BLaER1 (cell line): ENCODE data around the gene ATG9A.

ENCODE experiments used
- H3K27ac ChIP-seq: shearing (Covaris generic); formaldehyde crosslinking; 2 replicates; pipeline ENCODE4 v1.8.1; 2022
- H3K27me3 ChIP-seq: shearing (Covaris generic); formaldehyde crosslinking; 2 replicates; pipeline ENCODE4 v1.8.1; 2022
- H3K36me3 ChIP-seq: shearing (Covaris generic); formaldehyde crosslinking; 2 replicates; pipeline ENCODE4 v1.8.1; 2022
- H3K4me1 ChIP-seq: shearing (Covaris generic); formaldehyde crosslinking; 2 replicates; pipeline ENCODE4 v1.8.1; 2022
- H3K4me2 ChIP-seq: shearing (Covaris generic); formaldehyde crosslinking; 2 replicates; pipeline ENCODE4 v1.8.1; 2022
- H3K4me3 ChIP-seq: shearing (Covaris generic); formaldehyde crosslinking; 2 replicates; pipeline ENCODE4 v1.8.1; 2022
- H3K9ac ChIP-seq: shearing (Covaris generic); formaldehyde crosslinking; 2 replicates; pipeline ENCODE4 v1.8.1; 2022
- H3K9me3 ChIP-seq: shearing (Covaris generic); formaldehyde crosslinking; 2 replicates; pipeline ENCODE4 v1.8.1; 2022
- H4K20me1 ChIP-seq: shearing (Covaris generic); formaldehyde crosslinking; 2 replicates; pipeline ENCODE4 v1.8.1; 2022
- Cebpa-rat ChIP-seq: shearing (Covaris generic); IDR thresholded peaks from 2 replicates; pipeline ENCODE4 v1.8.1; 2022

Gene ATG9A

DNA sequence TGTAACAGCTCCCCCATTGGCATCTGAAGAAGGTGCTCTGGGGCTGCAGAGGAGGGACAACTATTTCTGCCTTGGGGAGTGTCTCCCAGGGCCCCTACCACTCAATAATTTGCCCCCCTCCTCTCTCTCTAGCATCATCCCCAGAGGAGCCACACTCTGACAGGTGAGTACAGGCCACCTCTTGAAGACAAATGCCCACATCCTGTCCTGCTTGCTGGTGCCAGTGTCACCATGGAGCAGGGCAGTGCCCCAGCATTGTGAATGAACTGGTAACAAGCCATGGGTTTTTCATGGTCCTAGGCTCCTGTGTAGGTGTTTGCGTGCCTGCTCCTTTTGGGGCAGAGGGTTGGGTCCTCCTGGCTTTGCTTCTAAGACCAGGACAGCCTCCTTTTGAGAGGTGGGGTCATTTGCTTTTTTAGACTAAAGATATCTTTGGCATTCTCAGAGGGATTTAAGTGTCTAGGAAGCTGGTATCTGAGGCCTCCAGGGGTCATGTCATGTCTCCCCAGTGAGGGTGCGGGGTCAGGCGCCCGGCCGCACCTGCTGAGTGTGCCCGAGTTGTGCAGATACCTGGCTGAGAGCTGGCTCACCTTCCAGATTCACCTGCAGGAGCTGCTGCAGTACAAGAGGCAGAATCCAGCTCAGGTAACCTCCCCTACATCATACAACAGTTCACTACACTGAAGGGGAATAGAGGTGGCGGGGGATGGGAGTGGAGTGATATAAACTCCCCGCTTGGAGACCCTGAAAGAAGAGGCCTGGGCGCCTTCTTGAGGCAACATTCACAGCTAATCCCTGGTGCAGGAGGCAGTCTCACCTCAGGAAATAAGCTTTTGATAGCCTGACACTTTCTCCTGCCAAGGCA, 49.6 kb downstream of the ATG9A start:
- Histone ChIP-seq H4K20me1 (peaks cover 45% of the 10 kb centered on the region), H3K4me3 (peak overlapping the region; percentile 89; the same call in 1 of the 2 replicates), H3K9me3 (no peaks in the 10 kb centered on the region), H3K27ac (no peak overlapping the region), H3K4me2 (peak overlapping the region; percentile 91), H3K4me1 (peaks cover 57% of the 10 kb centered on the region), H3K36me3 (peaks cover 63% of the 10 kb centered on the region), H3K9ac (peak overlapping the region; percentile 89; the same call in 1 of the 2 replicates), H3K27me3 (no peaks in the 10 kb centered on the region)
- TF ChIP-seq Cebpa-rat, result no peak

DNA sequence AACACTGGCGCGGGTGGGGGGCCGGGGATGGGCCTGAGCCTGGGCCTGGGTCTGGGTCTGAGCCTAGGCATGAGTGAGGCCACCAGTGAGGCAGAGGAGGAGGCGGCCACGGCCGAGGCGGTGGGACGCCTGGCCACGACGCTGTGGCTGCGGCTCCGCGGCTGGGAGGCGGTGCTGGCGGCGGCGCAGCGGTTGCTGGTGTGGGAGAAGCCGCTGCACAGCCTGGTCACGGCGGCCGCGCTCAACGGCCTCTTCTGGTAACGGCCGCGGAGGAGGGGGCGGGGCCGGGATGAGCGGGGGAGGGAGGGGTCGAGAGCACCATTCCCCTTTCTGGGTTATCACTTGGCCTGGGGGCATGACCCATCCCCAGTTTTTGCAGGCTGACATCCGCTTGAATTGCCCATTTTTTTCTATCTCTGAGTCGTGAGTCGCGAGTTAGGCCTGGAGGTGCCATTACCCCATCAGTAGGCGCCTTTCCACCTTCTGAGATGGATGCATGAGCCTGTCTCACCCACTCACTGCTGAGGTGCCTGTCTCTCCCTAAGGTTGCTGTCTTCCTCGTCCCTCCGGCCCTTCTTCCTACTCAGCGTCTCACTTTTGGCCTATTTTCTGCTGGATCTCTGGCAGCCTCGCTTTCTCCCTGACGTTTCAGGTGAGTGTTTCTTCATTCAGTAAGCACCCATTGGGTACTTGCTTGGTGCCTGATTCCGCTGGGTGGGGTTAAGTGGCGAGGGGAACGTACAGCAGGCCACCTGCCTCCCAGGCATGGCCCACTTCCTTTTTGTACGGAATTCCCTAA, 50.9 kb downstream of the ATG9A start:
- Histone ChIP-seq H3K36me3 (peaks cover 63% of the 10 kb centered on the region), H3K9me3 (no peaks in the 10 kb centered on the region), H3K4me2 (peak overlapping the region; percentile 91), H4K20me1 (peaks cover 47% of the 10 kb centered on the region), H3K4me1 (peaks cover 62% of the 10 kb centered on the region), H3K27me3 (no peaks in the 10 kb centered on the region), H3K27ac (peak overlapping the region; percentile 86), H3K4me3 (peak overlapping the region; percentile 89), H3K9ac (peak overlapping the region; percentile 89)
- no peak for TF ChIP-seq Cebpa-rat

DNA sequence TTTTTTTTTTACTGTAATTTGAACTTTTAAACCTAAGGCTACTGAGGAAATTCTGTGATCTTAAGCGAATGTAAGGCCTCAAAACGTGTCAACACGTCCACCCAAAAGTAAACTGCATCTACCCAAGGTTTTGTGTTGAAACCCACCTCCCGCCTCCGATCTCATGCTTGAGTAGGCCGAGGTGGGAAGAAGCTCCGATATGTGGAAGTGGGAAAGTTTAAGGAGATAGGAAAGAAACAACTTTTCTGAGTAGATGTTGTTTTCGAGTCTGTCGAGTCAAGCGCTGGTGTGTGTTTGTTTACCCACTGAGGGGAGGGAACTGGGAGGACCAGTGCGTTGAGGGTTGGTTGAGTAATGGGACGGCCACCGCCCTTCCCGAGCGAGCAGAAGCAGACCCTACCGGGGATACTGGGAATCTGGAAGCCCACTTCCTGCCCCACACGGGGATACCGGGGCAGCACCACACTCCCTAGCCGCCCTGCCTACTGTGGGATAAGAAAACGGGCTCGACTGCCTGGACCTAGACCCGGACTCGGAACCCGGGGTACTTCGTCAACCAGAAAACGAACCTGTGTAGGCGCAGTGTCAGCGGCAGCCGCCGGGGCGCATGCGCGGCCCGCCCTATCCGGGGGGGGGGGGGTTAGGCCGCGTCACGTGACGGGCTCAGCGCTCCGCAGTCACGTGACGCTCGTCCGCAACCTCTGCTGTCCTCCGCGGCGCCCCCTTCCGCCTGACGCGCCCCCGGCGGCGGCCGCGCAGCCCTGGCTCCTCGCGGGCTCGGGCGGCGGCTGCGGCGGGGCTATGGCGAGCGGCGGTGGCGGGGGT, 51.7 kb downstream of the ATG9A start, which contains the start of gene RETREG2:
Gene RETREG2, plus strand, starts transcription at position 724 of the 825 bp plus-strand sequence. Its CDS starts 78 bp downstream, at position 802.
- H3K36me3 ChIP-seq, result peaks cover 63% of the 10 kb centered on the region
- peaks cover 58% of the 10 kb centered on the region for H3K4me1 ChIP-seq
- no peak for TF ChIP-seq Cebpa-rat

DNA sequence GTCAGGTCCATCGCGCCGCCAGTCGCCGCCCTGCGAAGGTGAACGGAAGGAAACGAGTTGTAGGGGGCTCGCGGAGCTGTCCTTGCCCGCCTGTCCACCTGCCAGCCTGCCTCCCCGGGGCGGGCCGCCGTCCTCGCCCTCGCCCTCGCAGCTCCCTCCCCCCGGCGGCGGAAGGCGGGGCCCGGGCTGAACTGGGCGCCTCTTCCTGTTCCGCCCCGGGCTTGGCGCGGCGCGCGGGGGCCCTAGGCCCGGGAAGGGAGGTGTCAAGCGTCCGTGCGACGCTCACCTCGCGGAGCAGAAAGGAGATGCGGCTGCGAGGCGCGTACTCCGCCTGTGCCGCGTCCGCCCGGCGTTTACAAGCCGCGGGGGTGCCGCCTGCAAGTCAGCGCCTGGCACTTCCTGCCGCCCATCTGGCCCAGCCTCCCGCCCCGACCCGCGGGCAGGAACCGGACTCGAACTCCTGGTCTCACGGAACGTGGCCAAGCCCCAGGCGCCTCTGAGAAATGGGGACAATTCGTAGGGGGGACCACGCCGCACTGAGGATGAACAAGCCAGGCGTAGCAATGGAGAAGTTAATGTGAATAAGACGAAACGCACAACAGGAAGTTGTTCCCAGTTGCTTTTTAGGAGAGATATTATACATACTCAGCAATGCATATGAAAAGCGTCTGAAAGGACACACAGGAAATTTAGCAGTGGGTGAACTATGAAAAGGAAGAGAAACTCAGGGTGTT, 52.5 kb downstream of the ATG9A start, which contains the start of gene CNPPD1:
Gene CNPPD1, minus strand, starts transcription at position 108 of the 734 bp plus-strand sequence. Its CDS starts 97 bp downstream, at position 11.
- H3K4me1 ChIP-seq, result peaks cover 51% of the 10 kb centered on the region
- H4K20me1 ChIP-seq, result peaks cover 39% of the 10 kb centered on the region
- peaks cover 63% of the 10 kb centered on the region for H3K36me3 ChIP-seq
- peak within 1 kb of the TSS; percentile 89 for H3K4me3 ChIP-seq
- no peaks in the 10 kb centered on the region for H3K9me3 ChIP-seq
- H3K27ac ChIP-seq, result peak within 1 kb of the TSS; percentile 86
- peak within 1 kb of the TSS; percentile 89 for H3K9ac ChIP-seq
- peak within 1 kb of the TSS; percentile 91 for H3K4me2 ChIP-seq
- no peaks in the 10 kb centered on the region for H3K27me3 ChIP-seq
- TF ChIP-seq Cebpa-rat, result no peak

More for the DNA sequence above, 51.7 kb downstream of the ATG9A start, which contains the start of gene RETREG2:
- Histone ChIP-seq H3K27me3 (no peaks in the 10 kb centered on the region), H4K20me1 (peaks cover 47% of the 10 kb centered on the region), H3K27ac (peak within 1 kb of the TSS; percentile 86), H3K4me2 (peak within 1 kb of the TSS; percentile 91), H3K9ac (peak within 1 kb of the TSS; percentile 89), H3K4me3 (peak within 1 kb of the TSS; percentile 89), H3K9me3 (no peaks in the 10 kb centered on the region)

DNA sequence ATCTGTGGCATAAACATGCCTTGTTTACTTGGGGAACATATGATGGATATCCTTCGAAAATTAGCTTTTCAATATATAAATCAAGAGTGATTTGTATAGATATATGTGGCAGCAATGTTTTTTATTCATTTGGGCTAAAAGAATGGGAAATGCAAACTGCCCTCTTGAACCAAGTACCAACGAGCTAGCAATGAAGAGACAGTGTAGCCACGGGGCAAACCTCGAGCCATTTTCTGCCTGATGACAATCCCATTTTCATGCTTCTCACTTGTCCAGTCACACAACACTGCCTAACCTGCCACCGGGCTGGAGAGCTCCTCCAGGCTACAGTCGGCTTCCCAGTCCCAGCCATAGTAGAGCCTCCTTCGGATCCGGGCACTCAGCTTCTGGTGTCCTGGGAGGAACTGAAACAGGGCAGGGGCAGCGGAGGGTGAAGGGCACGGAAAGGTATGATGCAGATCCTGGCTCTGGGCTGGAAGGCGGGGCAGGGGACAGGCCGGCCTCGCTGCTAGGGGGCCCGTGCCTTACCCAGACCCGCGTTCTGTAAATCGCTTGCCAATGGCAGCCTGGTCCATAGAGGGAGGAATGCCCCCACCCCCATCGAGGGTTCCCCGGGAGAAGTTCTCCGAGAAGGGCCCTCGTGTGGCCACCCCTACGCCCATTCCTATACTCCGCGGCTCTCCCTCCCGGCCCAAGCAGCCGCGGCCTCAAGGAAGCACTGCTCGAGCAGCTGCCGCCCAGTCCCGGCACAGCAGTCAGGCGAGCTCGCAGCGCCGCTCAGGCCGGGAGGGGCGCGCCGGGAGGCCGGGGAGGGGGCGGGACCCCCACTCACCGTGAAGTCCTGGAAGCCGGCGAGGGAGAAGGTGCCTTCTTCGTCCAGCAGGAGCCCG, 53.3 kb downstream of the ATG9A start:
- H3K9ac ChIP-seq, result peak overlapping the region; percentile 89
- H3K27ac ChIP-seq, result peak overlapping the region; percentile 86
- H3K27me3 ChIP-seq, result no peaks in the 10 kb centered on the region

DNA sequence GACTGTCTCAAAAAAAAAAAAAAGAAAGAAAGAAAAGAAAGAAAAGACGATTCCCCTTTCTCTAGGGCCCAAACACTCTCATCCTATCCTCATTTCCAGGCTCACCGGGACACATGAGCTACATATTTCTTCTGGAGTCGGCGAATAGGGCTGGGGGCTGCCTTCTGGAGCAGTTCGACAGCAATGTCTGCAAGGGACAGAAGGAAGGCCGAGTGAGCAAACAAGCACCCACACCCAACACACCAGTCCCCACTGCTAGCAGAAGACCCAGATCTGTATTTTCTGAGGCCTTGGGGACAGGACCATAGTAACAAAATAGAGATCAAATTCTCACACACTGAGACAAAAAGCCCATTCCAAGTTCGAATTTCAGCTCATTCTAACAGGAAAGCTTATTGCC, 54.0 kb downstream of the ATG9A start:
- H3K27ac ChIP-seq, result no peak overlapping the region

More for the DNA sequence above, 53.3 kb downstream of the ATG9A start:
- Histone ChIP-seq H3K9me3 (no peaks in the 10 kb centered on the region), H3K4me2 (peak overlapping the region; percentile 91), H3K4me1 (peaks cover 42% of the 10 kb centered on the region), H3K36me3 (peaks cover 62% of the 10 kb centered on the region), H3K4me3 (peak overlapping the region; percentile 89), H4K20me1 (peaks cover 32% of the 10 kb centered on the region; the same call in 1 of the 2 replicates)
- no peak for TF ChIP-seq Cebpa-rat

DNA sequence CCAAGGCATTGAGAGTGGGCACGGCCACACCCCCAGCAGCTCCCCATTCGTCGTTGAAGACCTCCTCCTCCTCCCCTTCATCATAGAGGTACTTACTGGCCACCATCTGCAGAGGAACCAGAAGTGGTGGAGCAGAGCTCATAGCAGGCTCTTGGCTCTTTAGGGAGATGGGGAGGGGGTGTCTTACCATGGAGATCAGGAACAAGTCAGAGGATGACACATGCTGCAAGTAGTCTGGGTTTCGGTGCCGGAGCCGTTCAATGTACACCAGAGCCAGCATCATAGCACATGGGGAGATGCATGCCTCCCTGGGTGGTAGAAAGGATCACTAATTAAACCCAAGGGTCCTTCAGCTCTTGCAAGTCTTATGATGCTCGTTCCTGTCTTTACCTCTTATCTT, 54.6 kb downstream of the ATG9A start:
- TF ChIP-seq Cebpa-rat, result no peak
- Histone ChIP-seq H3K36me3 (peaks cover 48% of the 10 kb centered on the region), H3K9ac (0 out of 2 replicates have a peak overlapping the region, but pooled peaks have one; percentile 89), H3K27me3 (no peaks in the 10 kb centered on the region), H3K27ac (no peak overlapping the region), H3K9me3 (no peaks in the 10 kb centered on the region), H4K20me1 (peaks cover 21% of the 10 kb centered on the region; the same call in 1 of the 2 replicates), H3K4me1 (peaks cover 31% of the 10 kb centered on the region), H3K4me2 (peak overlapping the region; percentile 91; the same call in 1 of the 2 replicates), H3K4me3 (no peak overlapping the region)

More for the DNA sequence above, 54.0 kb downstream of the ATG9A start:
- H3K4me2 ChIP-seq, result peak overlapping the region; percentile 91
- H4K20me1 ChIP-seq, result peaks cover 27% of the 10 kb centered on the region; the same call in 1 of the 2 replicates
- H3K36me3 ChIP-seq, result peaks cover 55% of the 10 kb centered on the region
- H3K9ac ChIP-seq, result peak overlapping the region; percentile 89
- no peak for TF ChIP-seq Cebpa-rat
- no peaks in the 10 kb centered on the region for H3K9me3 ChIP-seq
- H3K4me1 ChIP-seq, result peaks cover 38% of the 10 kb centered on the region
- H3K4me3 ChIP-seq, result peak overlapping the region; percentile 89
- no peaks in the 10 kb centered on the region for H3K27me3 ChIP-seq
